ENCODE measurements around the gene PARP11.

PARP11 gene

GRCh38 chr12:3816266-3816665, 56.9 kb downstream of the PARP11 start:
- no peak for DNase-seq

- DNase-seq: no peak
Observed at GRCh38 chr12:3815094-3815766, 58.0 kb downstream of the PARP11 start.

- DNase-seq: no peak
Observed at GRCh38 chr12:3810540-3810939, 62.7 kb downstream of the PARP11 start.

DNA sequence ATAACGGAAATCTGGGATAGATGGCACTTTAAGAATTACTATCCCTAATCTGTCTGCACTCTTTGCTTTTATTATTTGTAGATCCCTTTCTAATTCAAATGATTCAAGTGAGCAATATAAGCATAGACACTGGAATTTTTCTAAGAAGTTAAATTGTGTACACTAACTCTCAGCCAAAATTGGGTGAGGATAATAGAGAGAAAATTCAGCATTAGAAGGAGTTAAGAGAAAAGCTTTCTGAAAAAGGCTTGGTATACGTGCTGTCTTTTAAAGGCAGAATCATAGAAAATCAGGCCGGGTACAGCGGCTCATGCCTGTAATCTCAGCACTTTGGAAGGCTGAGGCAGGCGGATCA, 63.2 kb downstream of the PARP11 start:
- DNase-seq: no peak

DNA sequence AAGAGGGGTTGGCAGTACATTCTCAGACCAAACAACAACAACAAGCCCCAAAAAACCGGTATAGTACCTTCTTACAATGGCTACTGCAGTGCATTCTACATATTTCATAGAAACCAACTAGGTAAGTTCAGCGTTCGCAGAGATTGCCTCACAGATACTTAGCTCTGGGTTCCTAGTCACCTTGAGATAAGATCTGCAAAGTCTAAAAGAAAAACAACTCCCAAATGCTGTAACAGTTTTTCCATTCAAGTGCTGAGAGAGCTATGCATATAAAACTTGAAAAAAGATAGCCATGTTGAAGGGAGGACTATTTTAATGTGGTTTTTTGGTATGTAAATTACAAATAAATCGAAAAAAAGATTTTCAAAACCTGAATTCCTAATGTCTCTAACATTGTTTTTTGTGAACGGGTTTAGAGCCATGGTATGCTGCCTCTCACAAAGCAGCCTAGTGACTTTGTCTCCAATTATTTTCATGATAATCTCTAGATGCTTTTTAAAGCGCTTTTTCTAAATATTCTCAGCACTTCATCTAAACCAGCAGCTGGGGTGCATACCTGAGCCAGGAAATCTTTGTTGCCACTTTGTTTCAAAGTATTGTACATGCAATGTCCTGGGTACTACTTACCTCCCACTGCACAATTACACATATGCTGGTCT, 63.7 kb downstream of the PARP11 start:
- DNase-seq: no peak

GRCh38 chr12:3805077-3805476, 68.1 kb downstream of the PARP11 start:
- peak; percentile 67 for DNase-seq

DNA sequence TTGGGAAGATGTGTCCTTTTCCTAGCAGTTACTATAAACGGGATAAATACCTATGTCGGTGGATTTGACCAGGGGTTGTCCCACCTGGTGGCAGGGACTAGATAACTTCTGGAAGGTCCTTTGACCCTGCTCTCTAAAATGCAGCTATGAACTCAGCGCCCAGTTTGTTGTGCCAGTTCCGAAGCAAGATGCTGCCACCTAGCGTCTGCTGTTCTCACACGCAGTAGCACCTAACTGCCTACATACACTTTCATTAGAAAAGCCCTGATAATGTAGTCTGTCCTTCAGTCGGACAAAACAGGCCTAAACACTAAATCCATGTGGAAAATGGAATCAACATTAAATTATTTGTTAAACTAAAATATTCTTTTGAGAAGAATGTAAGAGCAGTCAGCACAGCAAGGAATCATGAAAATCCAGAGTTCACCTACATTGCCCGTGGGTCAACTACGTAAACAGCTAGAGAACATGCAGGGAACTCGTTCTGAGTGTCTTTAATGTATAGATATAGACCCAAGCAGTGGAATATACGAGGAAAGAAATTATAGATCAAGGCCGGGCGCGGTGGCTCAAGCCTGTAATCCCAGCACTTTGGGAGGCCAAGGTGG, 69.2 kb downstream of the PARP11 start:
- peak; percentile 67 for DNase-seq

DNA sequence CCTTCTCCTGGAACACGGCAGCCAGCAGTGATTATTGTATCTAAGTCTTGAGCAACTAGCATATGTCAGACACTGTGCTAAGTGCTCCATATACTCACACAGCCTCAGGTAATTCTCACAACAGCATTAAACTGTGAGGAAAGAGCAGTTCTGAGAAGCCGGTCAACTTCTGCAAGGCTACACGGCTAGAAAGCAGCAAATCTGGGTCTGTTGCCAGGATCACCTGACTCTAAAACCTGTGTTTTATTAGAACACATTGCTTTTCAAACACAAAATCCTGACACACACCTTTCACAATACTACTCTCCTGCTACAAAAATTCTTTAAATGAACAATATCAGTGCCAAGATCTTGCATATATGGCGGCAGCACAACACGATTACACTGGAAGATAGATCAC, 70.5 kb downstream of the PARP11 start:
- DNase-seq: no peak

- DNase-seq: peak; percentile 4
Observed at GRCh38 chr12:3797531-3798048, 75.6 kb downstream of the PARP11 start.

- no peak for DNase-seq
Observed at GRCh38 chr12:3795492-3796133, 77.6 kb downstream of the PARP11 start.

GRCh38 chr12:3795066-3795465, 78.1 kb downstream of the PARP11 start:
- no peak for DNase-seq

GRCh38 chr12:3792623-3793288, 80.4 kb downstream of the PARP11 start:
- no peak for DNase-seq

DNA sequence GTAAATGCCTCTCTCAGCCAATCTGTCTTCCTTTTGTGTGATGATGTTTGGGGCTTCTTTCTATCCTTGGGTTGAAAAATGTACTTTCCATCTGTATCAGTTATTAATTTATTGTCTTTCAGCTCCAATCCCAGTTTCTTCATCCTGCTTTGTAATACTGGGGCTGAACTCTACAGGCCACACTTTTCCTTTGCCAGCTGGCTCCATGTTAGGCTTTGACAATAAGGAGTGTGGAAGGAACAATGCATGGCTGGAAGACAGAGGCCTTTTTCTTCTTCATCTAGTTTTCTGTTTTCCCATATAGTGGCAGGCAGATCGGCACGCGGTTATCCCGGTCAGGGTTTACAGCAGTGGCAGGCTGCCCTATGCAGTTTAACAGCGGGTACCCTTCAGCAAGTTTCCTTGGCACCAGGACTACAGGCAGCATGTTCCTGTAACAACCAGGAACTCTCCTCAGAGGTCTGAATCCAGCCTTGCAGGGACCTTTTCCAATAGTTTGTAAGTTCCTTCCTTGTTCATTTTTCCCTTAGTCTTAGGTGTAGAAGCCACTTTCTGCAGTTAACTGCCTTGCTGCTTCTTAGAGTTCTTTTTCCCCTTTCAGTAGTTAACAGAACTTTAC, 81.8 kb downstream of the PARP11 start:
- DNase-seq: no peak

DNA sequence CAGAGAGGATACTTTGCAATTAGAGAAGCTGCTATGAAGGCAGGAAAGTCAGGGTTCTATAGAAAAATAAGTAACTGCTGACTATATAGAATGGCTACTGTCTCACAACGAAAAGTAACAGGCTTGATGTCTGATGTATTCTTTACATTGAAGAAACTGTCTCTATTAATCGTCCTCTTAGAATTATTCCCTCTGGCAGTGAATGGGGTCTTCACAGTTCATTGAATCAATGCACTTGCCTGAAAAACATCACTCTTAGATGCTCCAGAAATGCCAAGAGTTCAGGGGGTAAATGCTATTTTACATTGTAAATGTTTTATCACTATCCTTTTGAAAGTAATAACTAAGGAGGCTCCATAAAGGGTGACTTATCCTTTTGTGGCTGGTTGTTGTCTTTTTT, 82.6 kb downstream of the PARP11 start:
- no peak for DNase-seq

GRCh38 chr12:3789838-3790237, 83.4 kb downstream of the PARP11 start:
- no peak for DNase-seq

DNA sequence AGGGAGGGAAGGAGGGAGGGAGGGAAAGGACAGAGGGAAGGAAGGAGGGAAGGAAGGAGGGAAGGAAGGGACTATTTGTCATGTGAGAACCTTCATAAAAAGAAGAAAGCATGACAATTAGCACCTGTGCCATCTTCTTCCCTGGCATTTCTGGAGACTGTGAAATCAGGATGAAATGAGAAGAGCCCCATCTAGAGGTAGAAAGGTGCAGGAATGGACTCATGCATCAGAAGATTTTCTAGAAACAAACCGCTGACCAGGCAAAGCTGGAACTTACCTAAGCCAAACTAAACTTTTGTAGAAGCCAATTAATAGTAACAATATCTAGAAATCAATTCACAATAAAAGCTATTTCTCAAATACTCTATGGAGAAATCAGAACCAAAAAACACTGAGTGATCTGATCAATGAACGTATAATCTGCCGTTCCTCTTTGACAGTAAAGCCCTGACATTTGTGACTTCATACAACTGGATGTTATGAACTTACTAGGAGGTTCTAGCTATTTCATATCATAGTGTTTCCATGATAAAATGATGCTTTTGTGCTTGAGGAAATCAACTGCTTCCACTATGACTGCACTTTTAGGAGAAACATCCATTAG, 95.9 kb downstream of the PARP11 start:
- DNase-seq: peak; percentile 42

GRCh38 chr12:3775385-3776035, 97.7 kb downstream of the PARP11 start:
- no peak for DNase-seq

- DNase-seq: no peak
Observed at GRCh38 chr12:3772380-3772779, 100.8 kb downstream of the PARP11 start.

- no peak for DNase-seq
Observed at GRCh38 chr12:3771853-3772252, 101.3 kb downstream of the PARP11 start.

GRCh38 chr12:3770891-3771290, 102.3 kb downstream of the PARP11 start:
- DNase-seq: no peak

GRCh38 chr12:3768911-3769447, 104.2 kb downstream of the PARP11 start:
- no peak for DNase-seq

Measured in inflammatory macrophage treated with lipopolysaccharide for 4 hours (primary cell).